ENCODE results near the gene LANCL2.

DNA sequence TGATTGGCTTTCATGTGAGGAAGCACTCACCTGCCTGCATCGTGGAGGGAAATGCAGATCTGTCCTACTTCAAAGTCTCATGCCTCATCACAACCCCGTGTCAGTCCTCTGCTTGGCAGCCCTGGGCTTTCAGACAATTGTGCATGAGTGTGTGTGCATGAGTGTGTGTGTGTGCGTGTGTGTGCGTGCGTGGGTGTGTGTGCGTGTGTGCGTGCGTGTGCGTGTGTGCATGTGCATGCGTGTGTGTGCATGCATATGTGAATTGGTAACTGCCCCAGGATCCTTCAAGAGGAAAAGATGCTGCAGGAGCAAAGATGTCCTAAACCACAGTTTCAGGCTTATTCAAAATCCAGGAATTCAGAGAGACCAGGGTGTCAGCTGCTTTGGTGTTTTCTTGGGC is 71.3 kb downstream of the LANCL2 start:
- TF ChIP-seq, protein P1, sequence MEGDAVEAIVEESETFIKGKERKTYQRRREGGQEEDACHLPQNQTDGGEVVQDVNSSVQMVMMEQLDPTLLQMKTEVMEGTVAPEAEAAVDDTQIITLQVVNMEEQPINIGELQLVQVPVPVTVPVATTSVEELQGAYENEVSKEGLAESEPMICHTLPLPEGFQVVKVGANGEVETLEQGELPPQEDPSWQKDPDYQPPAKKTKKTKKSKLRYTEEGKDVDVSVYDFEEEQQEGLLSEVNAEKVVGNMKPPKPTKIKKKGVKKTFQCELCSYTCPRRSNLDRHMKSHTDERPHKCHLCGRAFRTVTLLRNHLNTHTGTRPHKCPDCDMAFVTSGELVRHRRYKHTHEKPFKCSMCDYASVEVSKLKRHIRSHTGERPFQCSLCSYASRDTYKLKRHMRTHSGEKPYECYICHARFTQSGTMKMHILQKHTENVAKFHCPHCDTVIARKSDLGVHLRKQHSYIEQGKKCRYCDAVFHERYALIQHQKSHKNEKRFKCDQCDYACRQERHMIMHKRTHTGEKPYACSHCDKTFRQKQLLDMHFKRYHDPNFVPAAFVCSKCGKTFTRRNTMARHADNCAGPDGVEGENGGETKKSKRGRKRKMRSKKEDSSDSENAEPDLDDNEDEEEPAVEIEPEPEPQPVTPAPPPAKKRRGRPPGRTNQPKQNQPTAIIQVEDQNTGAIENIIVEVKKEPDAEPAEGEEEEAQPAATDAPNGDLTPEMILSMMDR (IDR thresholded peaks at IDR 0.05): no peak
- no peak for TF ChIP-seq POLR2A (IDR thresholded peaks at IDR 0.05)
